GM18907 (cell line): ENCODE measurements around the gene ZNF75A.

Experiments
- ATAC-seq: cut with Tn5 transposase; IDR thresholded peaks from one replicate; pipeline ENCODE4 v1.9.1; 2021; ENCODE audit warnings: mild to moderate bottlenecking, moderate library complexity; ENCODE audit not compliant: unreplicated experiment

ZNF75A gene

DNA sequence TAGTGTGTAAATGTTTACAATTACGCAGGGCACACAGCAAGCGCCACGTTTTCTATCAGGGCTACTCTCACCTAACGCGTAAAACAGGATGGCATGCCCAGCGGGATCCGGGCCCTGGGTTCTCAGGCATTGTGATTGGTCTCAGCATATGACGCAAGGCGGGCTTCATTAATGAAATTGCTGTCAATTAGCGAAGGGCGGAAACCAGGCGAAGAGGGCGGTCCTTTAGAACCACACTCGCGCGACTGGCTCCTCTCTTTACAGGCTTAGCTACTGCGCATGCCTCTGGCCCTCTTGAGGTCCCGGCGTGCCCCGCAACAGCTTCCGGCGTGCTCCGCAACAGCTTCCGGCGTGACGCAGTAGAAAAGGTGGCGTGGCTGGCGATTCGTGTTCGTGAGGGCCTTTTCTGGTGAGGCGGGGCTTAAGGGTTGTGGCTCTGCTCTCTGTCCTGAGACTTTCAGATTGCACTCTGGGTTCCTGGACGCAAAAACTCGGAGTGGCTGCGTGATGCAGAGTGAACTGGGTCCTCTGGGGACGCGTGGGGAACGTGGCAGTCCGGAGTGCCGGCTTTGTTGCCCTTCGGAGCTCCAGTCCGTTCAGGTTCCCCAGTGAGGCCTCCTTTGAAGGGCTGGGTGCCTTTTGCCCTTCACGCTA, 59.6 kb downstream of the ZNF75A start:
- peak; percentile 79 for ATAC-seq
